Urinary bladder (tissue), 4 donors: Measurements from ENCODE around the gene PANK2. TPM values are rescaled to one million over a fixed set of nuclear protein-coding genes. Genes with fewer than 3 reads are reported as not detected.
A peak's percentile ranks its signal among the peaks of the same experiment; 100 is the strongest.
"Not testable (repeated sequence)": the region's sequence is repeated elsewhere in the genome, so short reads cannot be mapped to it uniquely, and the experiment has no call there.

Source experiments
- DNase-seq: peaks from one replicate; pipeline ENCODE4 v3.0.0-alpha.2; 2015; ENCODE audit errors: extremely low spot score
- H3K27ac ChIP-seq: one replicate; pipeline ENCODE4 v1.5.1; 2013; ENCODE audit warnings: low read depth, mild to moderate bottlenecking, moderate library complexity
- H3K36me3 ChIP-seq: one replicate; pipeline ENCODE4 v1.6.1; 2013; ENCODE audit warnings: mild to moderate bottlenecking, moderate library complexity; ENCODE audit not compliant: insufficient read depth
- H3K4me1 ChIP-seq: one replicate; pipeline ENCODE4 v1.6.1; 2013; ENCODE audit warnings: mild to moderate bottlenecking, moderate library complexity; ENCODE audit not compliant: insufficient read depth
- H3K4me3 ChIP-seq: one replicate; pipeline ENCODE4 v1.5.1; 2013; ENCODE audit warnings: low read depth, low read length
- WGBS: extraction: QIAGEN DNeasy Blood & Tissue Kit; methylation state at CpG from one replicate; pipeline ENCODE4 v1.1.7; 2013; 5-methylcytosine and 5-hydroxymethylcytosine counted together
- polyA plus RNA-seq: library from polyadenylated mRNA; stranded (reverse); fragments of 200-250 nt; gene quantifications from one replicate; pipeline ENCODE4 v1.2.3, GENCODE V29; 2013
- total RNA-seq: library from RNA; depleted of rRNA; stranded (reverse); fragments of >200 nt; gene quantifications from one replicate; pipeline ENCODE4 v1.2.3, GENCODE V29; 2014
- donor health status: healthy with polysubstance abuse.
- donor health status: healthy.

The PANK2 gene
- total and polyA plus RNA-seq, 2 donors: 22.1 to 53.4 TPM

DNA sequence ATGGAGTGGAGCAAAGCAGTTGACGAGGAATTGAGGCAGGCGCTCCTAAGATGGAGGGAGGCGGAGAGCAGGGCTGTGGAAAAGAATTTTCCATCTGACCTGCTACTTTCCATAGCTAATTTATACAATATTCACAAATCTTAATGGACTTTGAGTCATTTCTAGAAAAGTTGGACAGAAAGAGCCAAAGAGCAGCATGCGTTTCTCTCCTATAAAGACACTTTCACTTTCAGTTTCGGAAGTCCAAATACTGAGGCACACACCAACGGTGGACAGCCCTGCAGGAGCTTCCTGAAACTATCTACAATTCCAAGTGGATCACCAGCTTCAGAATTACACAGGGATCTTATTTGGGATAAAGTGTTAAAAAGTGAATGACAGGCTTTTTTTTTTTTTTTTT, 43.5 kb downstream of the PANK2 start:
- peaks cover 2% of the 10 kb centered on the region for H3K4me1 ChIP-seq
- WGBS: 53% methylated on average over 6 of the region's 6 CpGs
- H3K4me3 ChIP-seq: peak overlapping the region; percentile 43
- H3K36me3 ChIP-seq: no peaks in the 10 kb centered on the region
- peak overlapping the region; percentile 68 for H3K27ac ChIP-seq
- no peak for DNase-seq

DNA sequence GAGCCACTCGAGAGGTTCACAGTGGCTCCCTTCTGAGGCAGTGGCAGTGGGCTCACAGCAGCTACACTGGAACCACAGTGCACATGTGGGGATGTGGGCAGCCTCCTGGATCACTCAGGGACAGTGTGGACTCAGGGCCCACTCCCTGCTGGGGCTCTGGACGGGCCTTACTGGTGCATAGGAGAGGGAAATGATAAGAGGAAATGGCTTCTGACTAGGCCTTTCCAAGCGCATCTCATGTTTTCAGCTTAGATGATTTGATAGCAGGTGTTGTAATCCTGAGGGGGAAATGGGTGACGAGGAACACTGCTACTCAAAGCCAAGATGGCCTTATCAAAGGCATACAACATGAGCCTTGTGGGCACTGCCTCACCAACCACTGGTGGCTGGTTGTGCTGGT, 44.0 kb downstream of the PANK2 start:
- no peaks in the 10 kb centered on the region for H3K36me3 ChIP-seq
- H3K4me1 ChIP-seq: peaks cover 2% of the 10 kb centered on the region
- DNase-seq: no peak
- no peak overlapping the region for H3K27ac ChIP-seq
- peak overlapping the region; percentile 43 for H3K4me3 ChIP-seq
- 81% methylated on average over 4 of the region's 4 CpGs for WGBS

DNA sequence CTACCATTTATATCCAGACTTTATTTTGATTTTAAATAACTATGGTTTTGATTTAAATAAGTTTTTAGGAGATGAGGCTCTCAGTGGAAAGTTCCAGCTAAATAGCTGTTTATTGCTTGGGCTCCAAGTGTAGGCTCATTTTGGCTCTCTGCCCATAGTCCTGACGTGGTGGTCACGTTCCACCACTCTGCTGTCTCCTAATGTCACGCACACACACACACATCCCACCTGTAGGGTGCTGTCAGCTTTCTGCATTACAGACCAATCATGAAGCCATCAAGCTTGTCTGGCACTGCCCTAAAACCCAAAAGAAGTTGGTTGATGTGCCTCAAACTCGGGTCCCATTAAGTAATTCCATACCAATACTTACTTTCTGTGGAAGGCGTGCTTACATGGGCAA, 45.4 kb downstream of the PANK2 start:
- H3K4me1 ChIP-seq: peaks cover 2% of the 10 kb centered on the region
- no peak for DNase-seq
- H3K4me3 ChIP-seq: no peak overlapping the region
- 41% methylated on average over 5 of the region's 5 CpGs for WGBS
- H3K27ac ChIP-seq: peak overlapping the region; percentile 44
- no peaks in the 10 kb centered on the region for H3K36me3 ChIP-seq

DNA sequence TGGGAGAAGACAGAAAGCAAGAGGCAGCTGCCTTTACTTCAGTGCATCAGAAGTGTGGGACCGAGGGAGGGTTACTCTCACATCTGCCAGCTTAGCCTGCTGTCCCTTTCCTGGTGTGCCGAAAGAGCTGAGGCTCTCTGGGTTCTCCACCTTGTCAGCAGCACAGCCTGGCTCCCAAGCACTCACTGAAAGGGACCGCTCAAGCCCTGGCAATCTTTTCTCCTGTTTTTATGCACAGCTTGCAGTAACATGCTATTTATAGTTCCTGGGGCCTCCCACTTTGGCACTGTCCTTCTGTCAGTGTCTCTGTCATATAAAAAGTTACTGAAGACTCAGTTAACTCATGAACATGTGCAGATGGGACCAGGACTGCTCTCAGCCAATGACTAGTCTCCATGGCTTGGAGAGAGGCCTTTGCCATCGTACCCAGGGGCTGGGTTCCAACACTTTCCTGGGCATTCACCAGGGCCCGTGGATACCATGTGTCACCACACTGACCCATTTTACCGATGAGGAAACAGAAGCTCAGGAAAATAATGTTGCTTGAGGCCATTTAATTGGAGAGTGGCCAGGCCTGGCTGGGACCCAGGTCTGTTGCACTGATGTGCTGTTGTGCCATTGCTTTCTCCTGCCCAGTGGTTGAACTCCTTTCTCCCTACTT, 46.2 kb downstream of the PANK2 start:
- no peak overlapping the region for H3K4me3 ChIP-seq
- 28% methylated on average over 6 of the region's 6 CpGs for WGBS
- H3K36me3 ChIP-seq: no peaks in the 10 kb centered on the region
- DNase-seq: no peak
- peak overlapping the region; percentile 44 for H3K27ac ChIP-seq
- peaks cover 2% of the 10 kb centered on the region for H3K4me1 ChIP-seq

DNA sequence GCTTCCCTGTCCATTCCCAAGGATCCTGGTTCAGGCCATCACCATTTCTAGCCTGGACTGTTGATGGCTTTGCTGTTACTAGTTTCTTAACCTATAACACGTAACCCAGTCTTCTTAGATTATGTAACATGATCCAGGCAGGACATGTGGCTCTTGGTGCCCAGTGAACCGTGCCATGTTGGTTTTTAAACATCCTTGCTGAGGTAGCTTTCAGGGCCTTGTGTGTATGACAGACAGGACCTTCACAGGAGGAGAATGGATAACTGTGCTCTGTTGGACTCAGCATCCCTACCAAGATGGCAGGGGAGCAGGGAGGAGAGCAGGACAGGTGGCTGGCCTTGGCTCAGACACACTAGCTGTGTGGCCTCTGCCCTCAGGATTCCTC, 46.8 kb downstream of the PANK2 start:
- no peak for DNase-seq
- no peak overlapping the region for H3K4me3 ChIP-seq
- 92% methylated on average over 2 of the region's 2 CpGs for WGBS
- peaks cover 2% of the 10 kb centered on the region for H3K4me1 ChIP-seq
- no peaks in the 10 kb centered on the region for H3K36me3 ChIP-seq
- H3K27ac ChIP-seq: no peak overlapping the region

DNA sequence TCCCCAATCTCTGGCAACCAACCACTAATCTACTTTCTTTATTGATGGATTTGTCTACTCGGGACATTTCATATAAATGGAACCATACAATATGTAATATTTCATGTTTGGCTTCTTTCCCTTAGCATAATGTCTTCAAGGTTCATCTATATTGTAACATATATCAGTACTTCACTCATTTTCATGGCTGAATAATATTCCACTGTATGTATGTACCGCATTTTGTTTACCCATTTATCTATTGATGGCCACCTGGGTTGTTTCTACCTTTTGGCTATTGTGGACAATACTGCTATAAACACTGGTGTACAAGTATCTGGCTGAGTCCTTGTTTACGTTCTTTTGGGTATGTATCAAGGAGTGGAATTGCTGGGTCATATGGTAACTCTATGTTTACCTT, 48.4 kb downstream of the PANK2 start:
- DNase-seq: no peak
- Histone ChIP-seq H3K4me3 (no peak overlapping the region), H3K27ac (no peak overlapping the region), H3K36me3 (no peaks in the 10 kb centered on the region), H3K4me1 (peaks cover 2% of the 10 kb centered on the region)
- WGBS: 98% methylated on average over 3 of the region's 3 CpGs

DNA sequence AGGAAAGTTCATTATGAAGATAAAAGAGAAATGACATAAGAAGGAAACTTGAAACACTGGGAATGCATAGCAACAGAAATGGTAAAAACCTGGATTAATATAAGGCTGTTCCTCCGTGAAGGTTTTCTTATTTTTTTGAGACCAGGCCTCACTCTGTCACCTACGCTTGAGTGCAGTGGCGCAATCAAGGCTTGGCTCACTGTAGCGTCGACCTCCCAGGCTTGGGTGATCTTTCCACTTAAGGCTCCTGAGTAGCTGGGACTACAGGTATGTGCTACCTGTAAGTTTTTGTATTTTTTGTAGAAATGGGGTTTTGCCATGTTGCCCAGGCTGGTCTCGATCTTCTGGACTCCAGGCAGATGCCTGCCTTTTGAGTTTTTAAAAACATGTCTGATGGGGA, 51.7 kb downstream of the PANK2 start:
- Histone ChIP-seq H3K36me3 (no peaks in the 10 kb centered on the region), H3K27ac (no peak overlapping the region), H3K4me3 (no peak overlapping the region), H3K4me1 (no peaks in the 10 kb centered on the region)
- WGBS: 82% methylated on average over 6 of the region's 6 CpGs
- no peak for DNase-seq

DNA sequence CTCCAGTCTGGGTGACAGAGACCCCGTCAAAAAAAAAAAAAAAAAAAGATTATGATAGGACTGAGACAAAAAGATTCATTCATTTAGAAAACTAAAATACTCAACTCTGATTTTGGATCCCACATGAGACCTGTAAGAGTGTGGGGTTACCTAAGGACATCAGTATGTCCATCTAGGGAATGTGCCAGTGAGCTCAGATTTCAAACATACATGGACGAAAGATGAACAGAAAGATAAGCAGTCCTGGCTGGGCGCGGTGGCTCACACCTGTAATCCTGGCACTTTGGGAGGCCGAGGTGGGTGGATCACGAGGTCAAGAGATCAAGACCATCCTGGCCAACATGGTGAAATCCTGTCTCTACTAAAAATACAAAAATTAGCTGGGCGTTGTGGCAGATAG, 57.5 kb downstream of the PANK2 start:
- H3K4me1 ChIP-seq, H3K36me3 ChIP-seq, H3K27ac ChIP-seq, H3K4me3 ChIP-seq, DNase-seq: not testable (repeated sequence)
- 89% methylated on average over 7 of the region's 7 CpGs for WGBS

DNA sequence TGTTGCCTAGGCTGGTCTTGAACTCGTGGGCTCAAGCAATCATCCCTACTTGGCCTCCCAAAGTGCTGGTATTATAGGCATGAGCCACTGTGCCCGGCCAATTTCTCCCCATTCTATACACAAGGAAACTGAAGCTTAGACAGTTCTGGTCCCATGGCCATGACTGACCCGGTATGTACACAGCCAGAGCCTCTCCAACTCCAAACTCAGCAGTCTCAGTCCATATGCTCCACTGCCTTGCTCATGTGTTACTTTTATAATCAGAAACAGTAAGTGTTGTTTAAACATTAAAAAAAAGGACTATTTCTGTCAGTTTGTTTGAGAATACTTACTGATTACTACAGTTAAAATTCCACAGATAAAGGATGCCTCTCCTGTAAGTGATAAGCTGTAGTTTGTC, 75.5 kb downstream of the PANK2 start:
- DNase-seq: no peak
- Histone ChIP-seq H3K4me3 (no peak overlapping the region), H3K27ac (no peak overlapping the region), H3K4me1 (no peaks in the 10 kb centered on the region), H3K36me3 (no peaks in the 10 kb centered on the region)
- 63% methylated on average over 3 of the region's 3 CpGs for WGBS

DNA sequence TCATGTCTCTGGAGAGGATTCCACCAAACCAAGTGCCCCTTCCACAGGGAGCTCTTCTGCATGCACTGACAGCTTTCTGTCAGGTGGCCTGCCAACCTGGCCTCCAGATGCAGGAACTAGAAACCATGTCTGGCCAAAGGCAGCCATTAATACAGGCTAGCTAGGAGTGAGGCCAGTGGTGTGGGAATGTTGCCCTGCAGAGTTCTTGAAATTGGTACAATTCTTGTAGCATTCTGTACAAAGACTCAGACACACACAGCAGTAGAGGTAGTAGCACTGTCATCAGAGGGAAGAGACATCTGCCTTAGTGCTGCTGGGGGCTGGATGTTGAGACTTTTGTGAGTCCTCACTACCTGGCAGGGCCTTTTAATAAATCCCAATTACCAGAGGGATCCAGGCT, 77.4 kb downstream of the PANK2 start:
- no peaks in the 10 kb centered on the region for H3K36me3 ChIP-seq
- H3K4me3 ChIP-seq: no peak overlapping the region
- no peak overlapping the region for H3K27ac ChIP-seq
- no peak for DNase-seq
- H3K4me1 ChIP-seq: no peaks in the 10 kb centered on the region

DNA sequence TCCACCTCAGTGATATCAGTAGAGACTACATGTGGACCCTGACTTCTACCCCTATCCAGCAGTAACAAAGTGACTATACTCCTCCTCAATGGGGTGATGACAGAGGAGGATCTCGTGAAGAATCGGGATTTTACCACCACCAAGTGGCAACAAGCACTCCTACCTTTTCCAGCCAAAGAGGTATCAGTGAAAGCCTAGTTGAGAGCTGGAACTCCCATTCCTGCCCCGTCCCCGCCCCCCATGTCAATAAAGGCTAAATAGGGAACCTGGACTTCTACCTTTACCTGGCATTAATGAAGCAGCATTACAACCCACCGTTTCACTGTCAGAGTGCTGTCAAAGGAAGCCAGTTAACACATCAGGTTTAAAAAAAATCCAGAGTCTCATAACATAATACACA, 80.8 kb downstream of the PANK2 start:
- 90% methylated on average over 5 of the region's 5 CpGs for WGBS

DNA sequence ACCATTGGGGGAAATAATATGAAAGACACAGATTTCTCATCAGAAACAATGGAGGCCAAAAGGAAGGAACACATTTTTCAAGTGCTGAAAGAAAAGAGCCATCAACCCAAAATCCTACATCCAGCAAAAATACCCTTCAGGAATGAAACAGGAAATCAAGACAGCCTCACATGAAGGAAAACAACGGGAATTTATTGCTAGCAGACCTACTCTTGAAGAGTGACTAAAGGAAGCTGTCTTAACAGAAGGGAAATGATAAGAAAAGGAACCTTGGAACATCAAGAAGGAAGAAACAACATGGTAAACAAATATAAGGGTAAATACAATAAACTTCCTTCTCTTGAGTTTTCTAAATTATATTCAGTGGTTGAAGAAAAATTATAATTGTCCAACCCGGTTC, 82.0 kb downstream of the PANK2 start:
- Histone ChIP-seq H3K27ac (no peak overlapping the region), H3K4me3 (no peak overlapping the region), H3K4me1 (no peaks in the 10 kb centered on the region), H3K36me3 (no peaks in the 10 kb centered on the region)
- DNase-seq: no peak
- WGBS: 81% methylated on average over 2 of the region's 2 CpGs

More for the DNA sequence above, 80.8 kb downstream of the PANK2 start:
- H3K36me3 ChIP-seq: no peaks in the 10 kb centered on the region
- no peak overlapping the region for H3K4me3 ChIP-seq
- H3K27ac ChIP-seq: no peak overlapping the region
- DNase-seq: no peak
- H3K4me1 ChIP-seq: no peaks in the 10 kb centered on the region

DNA sequence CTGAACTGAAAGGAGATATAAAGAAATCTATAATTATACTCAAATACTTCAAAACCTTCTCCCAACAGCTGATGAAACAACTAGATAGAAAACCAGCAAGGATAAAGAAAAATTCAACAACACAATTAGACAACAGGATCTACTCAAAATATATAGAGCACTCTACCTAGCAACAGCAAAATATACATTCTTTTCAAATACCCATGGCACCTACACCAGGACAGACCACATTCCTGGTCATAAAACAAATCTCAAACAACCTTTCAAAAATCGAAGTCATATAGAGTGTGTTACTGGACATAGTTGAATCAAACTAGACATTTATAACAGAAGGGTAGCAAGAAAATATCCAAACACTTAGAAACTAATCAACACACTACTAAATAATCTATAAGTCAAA, 83.0 kb downstream of the PANK2 start:
- Histone ChIP-seq H3K36me3 (no peaks in the 10 kb centered on the region), H3K4me1 (no peaks in the 10 kb centered on the region), H3K27ac (no peak overlapping the region), H3K4me3 (no peak overlapping the region)
- WGBS: 80% methylated on average over 1 of the region's 1 CpG
- no peak for DNase-seq

DNA sequence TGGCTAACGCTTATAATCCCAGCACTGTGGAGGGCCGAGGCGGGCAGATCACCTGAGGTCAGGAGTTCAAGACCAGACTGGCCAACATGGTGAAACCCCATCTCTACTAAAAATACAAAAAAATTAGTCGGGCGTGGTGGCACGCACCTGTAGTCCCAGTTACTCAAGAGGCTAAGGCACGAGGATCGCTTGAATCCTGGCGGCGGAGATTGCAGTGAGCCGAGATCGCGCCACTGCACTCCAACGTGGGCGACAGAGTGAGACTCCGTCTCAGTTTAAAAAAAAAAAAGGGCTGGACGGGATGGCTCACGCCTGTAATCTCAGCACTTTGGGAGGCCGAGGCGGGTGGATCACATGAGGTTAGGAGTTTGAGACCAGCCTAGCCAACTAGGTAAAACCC, 83.4 kb downstream of the PANK2 start:
- WGBS: 98% methylated on average over 20 of the region's 20 CpGs
- H3K27ac ChIP-seq, DNase-seq, H3K4me1 ChIP-seq, H3K36me3 ChIP-seq, H3K4me3 ChIP-seq: not testable (repeated sequence)

DNA sequence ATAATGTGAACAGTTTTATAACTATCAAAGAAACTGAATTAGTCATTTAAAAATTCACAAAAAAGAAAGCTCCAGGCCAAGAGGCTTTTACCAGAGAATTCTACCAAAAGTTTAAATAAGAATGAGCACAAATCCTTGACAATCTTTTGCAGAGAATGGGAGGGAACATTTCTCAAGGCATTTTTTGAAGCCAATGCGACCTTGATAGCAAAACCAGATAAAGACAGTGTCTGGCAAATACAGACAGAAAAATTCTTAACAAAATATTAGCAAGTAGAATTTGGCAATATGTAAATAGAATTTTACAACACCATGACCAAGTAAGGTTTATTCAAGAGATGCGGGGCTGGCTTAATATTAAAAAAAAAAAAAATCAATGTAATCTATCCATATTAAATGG, 84.5 kb downstream of the PANK2 start:
- Histone ChIP-seq H3K4me3 (no peak overlapping the region), H3K36me3 (no peaks in the 10 kb centered on the region), H3K27ac (no peak overlapping the region), H3K4me1 (no peaks in the 10 kb centered on the region)
- WGBS: 83% methylated on average over 2 of the region's 2 CpGs
- DNase-seq: no peak
